GM21526 (cell line): ENCODE measurements around the gene REXO4.
"Not testable (repeated sequence)": the region's sequence is repeated elsewhere in the genome, so short reads cannot be mapped to it uniquely, and the experiment has no call there.

ENCODE experiments used
- ATAC-seq: cut with Tn5 transposase; IDR thresholded peaks from one replicate; pipeline ENCODE4 v1.9.1; 2021; ENCODE audit warnings: moderate library complexity; ENCODE audit not compliant: unreplicated experiment, low FRiP score

REXO4 gene

GRCh38 chr9:133391449-133391848, 26.4 kb downstream of the REXO4 start:
- ATAC-seq: not testable (repeated sequence)

- no peak for ATAC-seq
Observed at GRCh38 chr9:133390713-133391112, 27.1 kb downstream of the REXO4 start.

- ATAC-seq: no peak
Observed at GRCh38 chr9:133389562-133389961, 28.2 kb downstream of the REXO4 start.

GRCh38 chr9:133389025-133389557, 28.7 kb downstream of the REXO4 start:
- ATAC-seq: no peak

- ATAC-seq: no peak
Observed at GRCh38 chr9:133387680-133388079, 30.1 kb downstream of the REXO4 start.

- no peak for ATAC-seq
Observed at GRCh38 chr9:133386338-133386737, 31.5 kb downstream of the REXO4 start.

- no peak for ATAC-seq
Observed at GRCh38 chr9:133385452-133385851, 32.4 kb downstream of the REXO4 start.

GRCh38 chr9:133384736-133385321, 33.0 kb downstream of the REXO4 start:
- no peak for ATAC-seq

- no peak for ATAC-seq
Observed at GRCh38 chr9:133383438-133383837, 34.4 kb downstream of the REXO4 start.

GRCh38 chr9:133382507-133383141, 35.2 kb downstream of the REXO4 start:
- no peak for ATAC-seq

- ATAC-seq: no peak
Observed at GRCh38 chr9:133380734-133381133, 37.1 kb downstream of the REXO4 start.

- no peak for ATAC-seq
Observed at GRCh38 chr9:133379153-133380086, 38.4 kb downstream of the REXO4 start.

- ATAC-seq: no peak
Observed at GRCh38 chr9:133378408-133378962, 39.3 kb downstream of the REXO4 start.

GRCh38 chr9:133377721-133378216, 40.0 kb downstream of the REXO4 start:
- ATAC-seq: no peak

GRCh38 chr9:133377280-133377679, 40.5 kb downstream of the REXO4 start:
- not testable (repeated sequence) for ATAC-seq

GRCh38 chr9:133375724-133376654, 41.8 kb downstream of the REXO4 start, which contains the start of the genes STKLD1 and SURF4:
STKLD1 (plus strand) TSS chr9:133376366; CDS start chr9:133376474, 108 bp downstream.
SURF4 (minus strand) TSS chr9:133376060; CDS start chr9:133375969, 91 bp downstream.
- peak; percentile 76 for ATAC-seq

GRCh38 chr9:133375116-133375723, 42.6 kb downstream of the REXO4 start:
- ATAC-seq: peak; percentile 10

- ATAC-seq: no peak
Observed at GRCh38 chr9:133374612-133375115, 43.1 kb downstream of the REXO4 start.

- no peak for ATAC-seq
Observed at GRCh38 chr9:133372144-133372543, 45.7 kb downstream of the REXO4 start.
